ENCODE results near the gene CABLES2.

Gene CABLES2

DNA sequence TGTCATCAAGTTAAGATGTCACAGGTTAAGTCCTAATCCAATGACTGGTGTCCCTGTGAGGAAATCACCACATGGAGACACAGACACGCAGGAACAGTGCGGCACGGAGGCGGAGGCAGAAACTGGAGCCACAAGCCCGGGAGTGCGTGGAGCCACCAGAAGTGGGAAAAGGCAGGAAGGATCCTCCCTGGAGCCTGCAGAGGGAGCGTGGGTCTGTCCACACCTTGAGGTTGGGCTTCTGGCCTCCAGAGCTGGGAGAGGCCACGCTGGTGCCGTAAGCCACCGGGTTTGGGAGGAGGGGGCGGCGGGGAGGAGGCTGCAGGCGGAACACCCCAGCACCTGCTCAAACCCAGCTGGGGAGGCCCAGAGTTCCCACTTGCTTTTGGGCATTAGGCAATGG is 3.8 kb downstream of the CABLES2 start:
- DNase-seq, result no peak

DNA sequence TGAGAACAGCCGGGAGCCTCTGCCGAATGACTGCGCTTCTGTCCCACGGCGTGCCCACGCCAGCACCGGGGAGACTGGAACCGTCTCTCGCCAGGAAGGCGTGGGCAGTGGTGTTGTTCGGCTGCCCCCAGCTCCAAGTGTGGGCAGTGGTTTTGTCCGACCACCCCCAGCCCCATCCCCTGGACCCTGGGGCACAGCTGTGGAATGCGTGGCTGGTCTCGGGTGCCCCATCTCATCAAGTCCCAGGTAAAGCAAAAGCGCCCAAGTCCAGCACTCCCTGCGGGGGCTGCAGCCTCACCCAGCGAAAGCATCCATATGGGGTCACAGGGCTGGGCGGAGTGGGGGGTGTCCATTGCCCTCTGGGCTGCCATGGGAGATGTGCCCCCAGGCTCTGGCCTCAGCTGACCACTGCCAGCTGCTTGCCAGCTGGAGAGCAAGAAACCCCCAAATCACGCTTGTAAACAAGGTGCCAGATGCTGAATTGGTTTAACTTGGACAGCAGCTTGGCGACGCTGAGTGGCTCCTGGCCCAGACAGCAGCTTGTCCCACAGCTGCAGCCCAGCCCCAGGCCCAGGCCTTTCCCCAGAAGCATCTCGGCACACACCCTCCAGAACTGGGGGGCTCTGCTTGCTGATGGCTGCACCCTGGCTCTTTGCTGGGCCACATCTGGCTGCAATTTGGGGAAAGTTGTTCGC is 4.5 kb downstream of the CABLES2 start:
- no peak for DNase-seq

DNA sequence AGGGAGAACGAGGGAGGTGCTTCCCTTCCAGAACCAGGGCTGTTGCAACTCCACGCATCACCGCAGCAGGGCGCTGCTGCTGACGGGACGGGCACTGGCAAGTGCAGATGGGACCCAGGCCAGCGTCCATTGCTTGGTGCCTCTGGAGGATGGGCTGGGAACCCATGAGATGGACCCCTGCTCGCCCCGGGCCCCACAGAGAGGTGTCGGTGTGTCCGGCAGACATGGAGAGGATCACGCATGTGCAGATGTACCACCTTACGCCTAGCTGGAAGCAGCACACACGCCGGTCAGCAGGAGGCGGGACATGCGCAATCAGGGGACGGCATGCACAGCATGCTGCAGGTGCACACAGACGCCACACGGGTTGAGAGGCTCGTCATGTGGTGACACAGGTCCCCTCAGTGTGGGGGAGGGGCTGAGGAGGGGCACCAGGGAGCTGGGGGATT is 5.7 kb downstream of the CABLES2 start:
- DNase-seq, result peak; percentile 46

DNA sequence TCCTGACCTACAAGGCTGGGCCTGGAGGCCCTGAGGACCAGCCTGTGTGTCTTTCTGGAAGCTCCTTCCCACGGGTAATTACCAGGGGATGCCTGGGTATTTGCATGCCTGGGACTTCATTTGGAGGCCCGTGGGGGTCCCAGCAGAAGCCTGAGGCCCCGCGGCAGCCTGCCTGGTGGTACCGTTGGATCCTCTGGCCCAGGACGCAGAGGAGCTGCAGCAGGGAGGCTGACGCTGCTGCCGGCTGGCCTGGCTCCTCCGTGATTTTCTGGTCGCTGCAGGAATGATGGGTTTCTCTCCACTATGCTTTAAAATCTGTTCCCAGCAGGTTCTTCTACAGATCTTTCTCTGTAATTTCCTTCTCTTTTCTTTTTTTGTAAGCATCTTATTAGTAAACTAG is 6.5 kb downstream of the CABLES2 start:
- DNase-seq, result no peak

DNA sequence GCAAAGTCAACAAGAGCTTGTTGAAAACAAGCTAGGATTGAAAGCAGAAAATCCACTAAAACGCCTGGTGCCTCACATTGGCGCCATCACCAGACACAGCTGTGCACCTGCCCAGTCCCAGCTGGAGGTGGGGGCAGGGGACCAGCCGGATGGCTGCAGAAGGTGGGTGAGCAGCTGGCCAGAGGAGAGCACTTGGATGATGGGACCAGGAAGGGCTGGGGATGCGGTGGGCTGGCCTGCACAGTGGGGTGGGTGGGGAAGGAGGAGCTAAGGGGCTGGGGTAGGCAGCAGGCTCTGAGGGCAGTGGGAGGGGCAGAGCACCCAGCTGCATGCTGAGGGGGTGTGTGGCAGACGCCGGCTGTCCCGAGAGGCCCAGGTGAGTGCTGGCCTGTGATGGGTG is 7.1 kb downstream of the CABLES2 start:
- no peak for DNase-seq

DNA sequence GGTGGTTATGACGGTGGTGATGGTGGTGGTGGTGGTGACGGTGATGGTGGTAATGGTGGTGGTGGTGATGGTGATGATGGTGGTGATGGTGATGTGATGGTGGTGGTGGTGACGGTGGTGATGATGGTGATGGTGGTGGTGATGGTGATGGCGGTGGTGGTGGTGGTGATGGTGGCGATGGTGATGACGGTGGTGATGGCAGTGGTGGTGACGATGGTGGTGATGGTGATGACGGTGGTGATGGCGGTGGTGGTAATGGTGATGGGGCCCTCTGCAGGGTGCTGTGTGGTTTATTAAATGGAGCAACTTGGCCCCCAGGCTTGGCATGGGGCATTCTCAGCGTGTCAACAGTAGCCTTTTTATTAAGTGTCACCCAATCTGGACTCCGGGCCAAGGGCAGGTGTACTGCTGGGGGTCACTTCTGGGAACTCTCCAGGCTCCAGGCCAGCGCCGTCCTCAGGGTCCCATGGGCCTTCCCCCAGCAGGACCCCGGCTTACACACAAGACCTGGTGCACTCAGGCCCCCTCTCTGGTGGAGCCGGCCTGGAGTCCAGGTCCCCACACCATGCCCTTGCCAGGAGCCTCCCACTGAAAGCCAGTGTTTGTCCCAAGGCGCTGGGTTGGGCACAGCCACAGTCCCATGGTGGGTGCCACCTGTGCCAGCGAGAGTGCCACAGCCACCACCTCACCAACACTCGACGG is 8.8 kb downstream of the CABLES2 start:
- DNase-seq, result no peak

DNA sequence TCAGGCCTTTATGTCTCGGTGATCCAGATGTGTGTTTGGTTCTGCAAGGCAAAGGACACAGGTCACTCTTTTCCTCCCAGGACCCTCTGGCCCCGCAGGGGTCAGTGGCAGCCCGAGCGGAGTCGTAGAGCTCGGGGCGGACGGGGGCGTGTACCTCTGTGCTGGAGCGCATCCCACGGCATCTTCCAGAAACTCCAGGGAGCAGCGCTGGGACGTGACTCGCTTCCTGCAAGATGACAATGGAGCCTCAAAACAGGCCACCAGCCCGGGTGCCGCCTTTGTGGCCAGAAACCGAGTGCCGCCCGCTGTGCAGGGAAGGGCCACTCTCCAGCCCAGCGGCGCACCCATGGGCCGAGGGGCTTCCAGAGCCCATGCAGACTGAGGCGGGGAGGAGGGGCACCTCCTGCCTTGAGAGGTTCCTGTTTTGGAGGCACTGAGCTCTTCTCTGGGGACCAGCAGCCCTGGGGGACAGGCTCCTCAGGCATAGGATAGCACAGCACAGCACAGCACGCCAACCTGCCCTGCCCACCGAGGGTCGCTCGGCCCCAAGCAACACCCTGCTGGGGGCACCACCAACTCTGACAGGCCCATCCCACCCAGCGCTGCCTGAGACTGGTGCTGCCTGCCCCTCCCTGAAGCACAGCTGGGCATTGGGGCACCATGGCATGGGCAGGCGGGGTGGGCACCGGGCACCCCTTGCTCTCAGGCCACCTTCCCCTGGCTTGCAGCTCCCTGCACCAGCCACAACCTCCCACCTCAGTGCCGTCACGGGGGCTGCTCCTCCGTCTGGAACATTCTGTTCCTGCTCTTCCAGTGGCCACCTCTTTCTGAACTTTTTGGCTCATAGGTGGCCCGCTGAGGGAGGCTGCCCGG is 10.5 kb downstream of the CABLES2 start:
- no peak for DNase-seq

DNA sequence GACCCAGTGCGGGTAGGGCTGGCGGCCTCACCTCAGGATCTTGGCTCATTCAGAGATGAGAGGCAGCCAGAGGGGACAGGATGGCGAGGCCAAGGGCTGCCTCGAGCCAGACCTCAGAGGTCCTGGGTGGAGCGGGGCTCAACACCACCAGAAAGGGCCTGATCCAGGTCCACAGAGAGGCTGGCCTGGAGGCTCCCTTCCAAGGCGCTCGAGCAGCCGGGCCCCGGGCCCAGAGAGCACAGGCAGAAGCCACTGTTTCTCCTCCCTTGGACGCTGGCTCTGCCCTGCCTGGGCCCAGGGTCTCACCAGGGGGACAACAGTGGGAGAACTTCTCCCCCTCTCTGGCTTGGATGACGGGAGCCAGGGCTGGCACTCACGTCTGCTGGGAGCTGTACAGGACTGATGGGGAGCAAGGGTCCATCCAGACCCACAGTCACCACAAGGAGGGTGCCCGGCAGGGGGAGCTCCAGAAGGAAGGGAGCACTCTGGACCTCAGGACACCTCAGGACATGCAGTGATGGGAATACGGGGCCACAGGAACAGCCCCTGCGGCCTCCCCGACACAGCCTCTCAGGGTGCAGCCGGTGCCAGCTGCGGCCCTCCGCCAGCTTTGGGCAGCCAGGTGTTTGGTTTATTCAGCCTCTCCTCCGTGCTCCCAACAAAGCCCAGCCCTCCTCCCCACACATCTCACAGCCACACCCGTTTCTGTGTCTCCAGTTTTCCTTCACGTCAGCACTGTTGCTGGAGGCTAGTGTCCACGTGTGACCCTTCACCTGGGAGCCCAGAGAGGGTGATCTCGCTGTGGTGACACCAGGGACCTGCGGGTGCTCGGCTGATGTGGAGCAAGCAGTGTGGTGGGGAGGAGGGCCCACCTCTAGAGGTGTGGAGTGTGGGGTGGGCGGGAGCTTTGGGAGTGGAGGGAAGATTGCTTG is 11.5 kb downstream of the CABLES2 start:
- no peak for DNase-seq

DNA sequence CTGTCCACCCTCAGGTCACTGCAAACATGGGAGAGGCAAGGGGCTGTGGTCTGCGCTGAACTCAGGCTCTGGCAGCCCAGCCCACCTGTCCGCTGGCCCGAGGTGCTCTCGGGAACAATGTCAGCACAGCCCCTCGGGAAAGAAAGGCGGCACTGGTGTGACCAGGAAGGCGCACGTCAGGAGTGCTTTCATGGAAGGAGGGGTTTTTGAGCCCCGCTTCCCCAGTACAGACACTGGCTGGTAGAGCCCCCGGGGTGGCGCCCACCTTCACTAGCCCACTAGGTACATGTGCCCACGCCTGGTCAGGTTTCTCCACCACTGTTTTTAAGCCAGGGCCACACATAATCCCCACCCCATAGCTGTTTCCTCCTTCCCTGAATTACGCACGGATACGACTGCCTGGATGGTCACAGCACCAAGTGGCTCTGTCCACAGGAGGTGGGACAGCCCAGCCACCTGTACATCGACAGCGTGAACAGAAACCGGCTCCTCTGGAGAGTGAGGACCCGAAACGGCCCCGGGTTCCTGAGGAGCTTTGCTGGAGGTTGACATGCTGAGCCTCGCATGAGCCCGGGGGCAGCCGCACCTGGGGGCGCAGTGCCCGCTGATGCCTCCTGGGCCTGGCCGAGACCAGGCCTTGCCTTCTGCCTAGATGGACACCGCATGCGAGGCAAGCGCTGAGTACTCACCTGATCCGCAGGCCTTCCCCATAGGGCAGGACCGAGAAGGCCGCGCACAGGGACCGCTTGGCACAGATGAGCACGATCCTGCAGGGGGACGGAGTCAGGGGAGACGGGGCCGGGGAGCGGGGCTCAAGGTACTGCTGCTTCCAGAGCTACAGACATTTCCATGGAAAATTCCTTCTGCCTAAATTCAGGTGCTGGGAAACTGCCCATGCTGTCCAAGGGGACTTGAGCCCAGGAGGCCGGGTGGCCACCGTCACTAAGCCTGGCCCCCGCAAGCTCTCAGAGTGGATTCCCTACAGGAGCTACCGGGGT is 12.5 kb downstream of the CABLES2 start:
- DNase-seq, result no peak

DNA sequence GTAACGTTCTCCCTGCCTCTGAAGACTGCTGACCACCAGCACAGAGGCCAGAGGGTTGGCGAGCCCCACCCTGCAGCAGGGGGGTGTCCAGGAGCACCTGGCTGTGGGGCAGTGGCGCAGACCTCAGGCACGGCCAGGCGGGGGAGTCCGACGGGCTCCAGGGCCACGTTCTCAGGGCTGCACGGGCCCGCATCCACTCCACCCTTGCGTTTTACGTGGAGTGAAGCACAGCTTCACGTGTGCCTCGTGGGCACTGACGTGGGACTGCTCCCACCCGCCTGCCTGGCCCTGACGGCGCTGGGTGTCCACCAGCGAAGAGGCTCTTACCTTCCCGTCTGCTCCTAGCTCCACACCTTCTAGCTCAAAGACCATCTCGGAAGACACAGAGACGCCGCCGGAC is 13.3 kb downstream of the CABLES2 start:
- DNase-seq, result no peak

DNA sequence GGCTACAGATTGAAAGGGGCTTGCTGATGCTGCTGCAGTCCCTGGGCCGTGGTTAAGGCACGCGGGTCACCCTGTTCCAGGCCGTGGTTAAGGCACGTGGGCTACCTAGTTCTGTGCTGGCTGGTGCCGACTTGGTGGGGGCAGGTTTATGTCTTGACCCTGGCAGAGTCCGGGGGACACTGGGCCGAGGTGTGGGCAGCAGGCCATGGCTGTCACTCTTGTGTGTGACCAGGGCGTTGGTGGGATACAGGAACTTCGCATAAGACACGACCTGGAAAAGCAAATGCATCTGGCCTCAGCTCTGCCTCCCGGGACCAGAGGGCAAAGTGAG is 13.8 kb downstream of the CABLES2 start:
- no peak for DNase-seq

DNA sequence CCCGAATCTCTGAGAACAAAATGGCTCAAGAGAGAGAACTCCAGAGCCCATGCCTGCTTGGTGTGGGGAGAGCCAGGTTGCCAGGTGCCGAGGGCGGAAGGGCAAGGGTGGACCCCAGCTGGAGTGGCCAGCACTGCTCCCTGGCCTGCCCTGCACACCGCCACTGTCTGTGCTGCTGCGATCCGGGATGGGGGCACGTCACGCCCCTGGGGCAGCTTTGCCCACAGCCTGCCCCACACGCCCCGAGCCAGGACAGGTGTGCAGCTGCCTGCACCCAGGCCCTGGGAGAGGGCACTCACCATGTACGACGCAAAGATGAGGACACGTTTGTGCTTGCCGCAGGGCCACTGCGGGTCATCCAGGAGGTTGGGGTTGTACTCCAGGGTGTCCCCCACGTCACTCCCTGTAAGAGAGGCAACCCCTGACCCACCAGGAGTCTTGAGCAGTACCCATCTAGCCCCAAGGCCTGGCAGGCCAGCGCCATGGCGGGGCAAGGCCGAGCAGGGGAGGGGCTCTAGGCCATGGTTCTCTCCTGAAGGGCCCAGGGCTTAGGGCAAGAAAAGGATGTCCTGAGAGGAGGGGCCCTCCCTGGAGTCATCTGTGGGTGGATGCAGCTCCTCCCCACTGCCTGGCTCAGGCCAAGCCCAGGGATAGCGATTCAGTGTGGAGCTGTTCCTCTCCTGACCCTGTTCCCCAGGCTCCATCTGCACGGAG is 14.3 kb downstream of the CABLES2 start:
- no peak for DNase-seq

DNA sequence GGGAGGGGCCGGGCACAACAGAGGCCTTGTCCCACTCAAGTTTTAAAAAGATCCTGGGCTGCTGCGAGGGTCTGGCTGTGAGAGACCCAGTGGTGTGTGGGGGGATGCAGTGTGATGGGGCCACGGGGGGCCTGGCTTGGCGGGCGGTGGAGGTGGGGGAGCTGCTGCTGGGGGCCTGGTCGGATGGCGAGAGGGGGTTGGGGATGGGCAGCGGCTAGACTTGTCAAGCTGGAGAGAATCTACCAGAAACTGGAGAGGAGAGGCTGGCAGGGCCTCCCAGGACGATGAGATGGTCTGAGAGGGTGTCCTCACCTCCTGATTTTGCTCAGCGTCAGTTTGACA is 15.0 kb downstream of the CABLES2 start:
- no peak for DNase-seq

DNA sequence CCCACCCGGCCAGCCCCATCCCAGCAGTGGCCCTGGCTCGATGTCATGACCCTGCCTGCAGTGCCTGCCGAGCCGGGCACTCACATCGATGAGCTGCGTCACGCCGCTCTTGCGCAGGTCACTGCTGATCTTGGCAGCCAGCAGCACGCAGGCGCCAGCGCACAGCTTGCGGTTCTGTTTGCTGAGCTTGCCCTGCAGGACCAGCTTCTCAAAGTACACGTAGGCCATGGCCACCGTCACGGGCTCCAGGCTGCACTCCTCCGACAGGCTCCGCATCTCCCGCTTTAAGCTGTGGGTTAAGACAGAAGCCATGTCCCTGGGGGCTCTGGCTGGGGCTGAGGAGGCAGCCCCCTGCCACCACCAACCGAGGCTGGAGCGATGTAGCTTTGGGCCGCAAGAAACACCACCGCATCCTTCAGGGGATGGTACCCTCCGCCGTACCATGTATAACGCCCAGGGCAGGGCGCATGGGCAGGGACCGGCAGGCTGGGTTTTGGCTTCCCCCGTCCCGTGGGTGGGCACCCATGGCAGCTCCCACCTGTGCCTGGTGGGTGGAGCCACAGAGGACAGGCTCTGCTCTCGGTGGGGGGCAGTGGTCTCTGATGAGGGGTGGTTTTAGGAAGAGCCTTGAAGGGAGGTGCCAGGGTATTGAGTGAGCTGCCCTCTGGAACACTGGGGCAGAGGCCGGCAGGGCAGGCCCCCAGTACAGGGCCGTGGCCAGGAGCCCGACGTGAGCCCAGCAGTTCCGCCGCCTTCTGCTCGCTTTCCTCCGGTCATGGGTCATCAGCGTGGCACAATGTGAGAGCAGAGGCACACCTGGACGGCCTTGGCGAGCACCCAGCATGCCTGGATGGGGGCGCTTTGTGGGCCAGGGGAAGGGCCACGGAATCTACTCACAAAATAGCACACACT is 15.7 kb downstream of the CABLES2 start:
- no peak for DNase-seq

DNA sequence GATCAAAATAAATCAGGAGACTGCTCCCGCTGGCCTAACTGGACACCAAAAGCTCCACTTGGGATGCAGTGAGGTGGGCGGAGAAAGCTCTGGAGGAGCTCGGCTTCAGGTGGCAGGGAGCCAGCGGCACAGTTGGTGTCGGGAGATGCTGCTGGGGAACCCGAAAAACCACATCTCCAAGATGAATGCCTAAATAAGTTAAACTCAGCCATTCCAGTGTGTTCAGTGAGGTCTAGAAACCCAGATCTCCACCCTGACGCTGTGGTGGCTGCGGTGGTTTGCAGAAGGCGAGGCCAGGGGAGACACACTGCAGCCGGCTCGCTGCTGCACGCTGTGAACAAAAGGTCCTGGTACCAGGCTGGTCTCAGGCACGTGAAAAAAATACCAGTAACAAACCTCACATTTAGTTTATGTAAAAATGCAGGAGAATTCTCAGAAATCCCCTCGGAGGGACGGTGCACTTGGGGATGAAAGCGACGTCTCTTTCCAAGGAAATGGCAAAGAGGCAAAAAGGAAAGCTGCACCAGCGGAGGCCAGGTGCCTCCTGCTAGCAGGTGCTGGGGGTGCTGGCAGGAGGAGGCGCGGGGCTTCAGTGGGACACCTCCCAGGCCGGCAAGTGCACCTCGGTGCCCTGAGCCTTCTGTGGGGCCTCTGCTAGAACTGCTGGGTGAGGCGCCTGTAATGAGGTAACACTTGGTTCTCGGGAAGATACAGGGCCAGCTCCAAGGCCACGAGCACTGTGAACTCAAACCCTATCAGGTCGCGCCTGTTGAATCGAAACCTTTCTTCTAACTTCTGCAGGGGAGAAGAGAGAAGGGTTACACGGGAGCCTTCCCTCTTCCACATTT is 16.5 kb downstream of the CABLES2 start:
- no peak for DNase-seq

DNA sequence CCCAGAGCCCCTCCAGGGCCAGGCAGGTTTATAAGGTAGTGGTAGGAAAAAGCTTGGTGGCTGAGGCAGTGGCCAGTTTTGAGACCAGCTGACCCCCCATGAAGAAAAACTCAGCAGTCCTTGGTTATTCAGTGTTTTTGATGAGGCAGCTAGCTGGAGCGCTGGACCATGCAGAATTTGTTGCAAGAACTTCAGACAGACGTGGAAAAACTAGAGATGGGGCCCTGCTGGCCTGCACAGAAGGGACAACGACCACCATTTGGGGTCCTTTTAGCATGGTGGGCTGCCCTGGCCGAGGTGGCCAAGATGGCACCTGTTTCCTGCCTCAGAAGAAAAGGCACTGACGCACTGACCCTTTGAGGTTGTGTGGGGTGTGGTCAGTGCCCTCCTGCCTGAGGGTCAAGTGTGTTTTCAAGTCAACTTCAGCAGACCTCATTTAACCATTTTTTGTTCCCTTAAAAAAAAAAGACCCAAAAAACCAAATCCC is 17.4 kb downstream of the CABLES2 start:
- DNase-seq, result no peak

DNA sequence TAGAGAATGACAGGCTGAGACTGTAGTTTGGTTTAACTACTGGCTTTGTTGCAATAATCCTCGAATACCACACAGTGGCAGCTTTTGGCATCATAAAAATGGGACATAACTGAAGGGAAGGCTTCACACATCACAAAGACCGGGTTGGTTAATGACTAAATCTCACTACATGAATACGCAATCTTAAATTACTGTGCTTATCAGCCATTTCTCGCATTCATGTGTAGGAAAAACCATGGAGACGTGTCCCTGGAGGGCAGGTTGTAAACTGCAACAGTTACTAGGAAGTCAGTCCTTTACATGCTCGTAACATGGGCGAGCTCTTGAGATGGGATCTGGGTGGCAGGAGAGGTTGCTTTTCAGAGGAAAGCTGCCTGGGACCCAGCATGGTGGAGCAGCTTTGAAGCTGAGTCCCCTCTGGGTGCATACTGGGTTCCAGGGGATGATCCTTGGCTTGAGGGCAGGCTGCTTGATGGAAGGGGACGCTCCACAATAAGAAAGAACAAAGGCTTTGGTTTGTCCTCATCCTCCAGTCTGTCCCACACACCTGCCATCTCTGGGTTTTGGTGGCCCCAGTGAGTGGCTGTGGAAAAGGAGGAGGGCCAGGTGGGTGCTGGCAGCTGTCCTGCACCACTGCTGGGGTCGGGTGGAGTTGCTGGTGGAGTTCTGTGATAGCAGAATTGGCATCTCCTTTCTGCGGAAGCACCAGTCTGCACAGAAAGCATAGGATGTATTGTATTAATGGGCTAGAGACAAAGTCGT is 18.1 kb downstream of the CABLES2 start:
- DNase-seq, result no peak
